K562 (cell line): ENCODE measurements around the gene KCNH2. TPM values are rescaled to one million over a fixed set of nuclear protein-coding genes. Genes with fewer than 3 reads are reported as not detected.

Experiments used
- CREB3 ChIP-seq: fragments of 450-650 bp; conservative IDR thresholded peaks from 2 replicates; pipeline ENCODE4 v1.6.1; 2016; ENCODE audit warnings: missing genetic modification characterization, low read depth, mild to moderate bottlenecking, missing compliant biosample characterization, moderate library complexity
- CXXC5 ChIP-seq: fragments of 250-450 bp; sonication (Bioruptor Pico); IDR thresholded peaks from 2 replicates; pipeline ENCODE4 v1.8.0; 2022; ENCODE audit warnings: inconsistent platforms, mild to moderate bottlenecking, moderate library complexity
- E2F1 ChIP-seq: sonication (generic); formaldehyde crosslinking; IDR thresholded peaks from 2 replicates; pipeline ENCODE4 v1.8.1; 2023; ENCODE audit warnings: mild to moderate bottlenecking, missing genetic modification reagents, moderate library complexity
- GTF2B ChIP-seq: IDR thresholded peaks from 2 replicates; pipeline ENCODE4 v1.6.1; 2011; ENCODE audit not compliant: insufficient read length; ENCODE audit errors: extremely low read depth
- NFE2L1 ChIP-seq: fragments of 450-650 bp; IDR thresholded peaks from 2 replicates; pipeline ENCODE4 v1.6.1; 2016; ENCODE audit warnings: missing genetic modification characterization, low read depth, mild to moderate bottlenecking, missing compliant biosample characterization, moderate library complexity, borderline replicate concordance
- POLR2B ChIP-seq: fragments of 450-650 bp; IDR thresholded peaks from 2 replicates; pipeline ENCODE4 v1.6.1; 2018; ENCODE audit warnings: low read depth; ENCODE audit not compliant: partially characterized antibody
- PPARD ChIP-seq: fragments of 250-450 bp; sonication (Bioruptor Pico); IDR thresholded peaks from 2 replicates; pipeline ENCODE4 v1.8.0; 2022; ENCODE audit warnings: inconsistent platforms, mild to moderate bottlenecking, moderate library complexity
- SAFB2 ChIP-seq: fragments of 200-400 bp; formaldehyde crosslinking; IDR thresholded peaks from 2 replicates; pipeline ENCODE4 v1.6.1; 2018; ENCODE audit warnings: borderline replicate concordance, low read length, low read depth, moderate library complexity; ENCODE audit not compliant: severe bottlenecking
- VEZF1 ChIP-seq: fragments of 200-800 bp; sonication (Bioruptor generic); IDR thresholded peaks from 2 replicates; pipeline ENCODE4 v1.6.1; 2017; ENCODE audit warnings: missing genetic modification characterization, missing compliant biosample characterization
- ZBED1 ChIP-seq: IDR thresholded peaks from 2 replicates; pipeline ENCODE4 v1.6.1; 2014
- ZBTB43 ChIP-seq: sonication (generic); formaldehyde crosslinking; IDR thresholded peaks from 2 replicates; pipeline ENCODE4 v1.8.0; 2023; ENCODE audit warnings: mild to moderate bottlenecking, missing genetic modification reagents
- ZBTB49 ChIP-seq: sonication (generic); formaldehyde crosslinking; IDR thresholded peaks from 2 replicates; pipeline ENCODE4 v1.8.0; 2022; ENCODE audit warnings: missing genetic modification reagents, mild to moderate bottlenecking, borderline replicate concordance
- ZC3H4 ChIP-seq: sonication (generic); formaldehyde crosslinking; IDR thresholded peaks from 2 replicates; pipeline ENCODE4 v1.9.0; 2021; ENCODE audit warnings: missing genetic modification reagents, borderline replicate concordance
- ZNF12 ChIP-seq: sonication (generic); formaldehyde crosslinking; IDR thresholded peaks from 2 replicates; pipeline ENCODE4 v1.4.0; 2020; ENCODE audit warnings: mild to moderate bottlenecking, missing genetic modification reagents
- ZNF282 ChIP-seq: sonication (generic); formaldehyde crosslinking; IDR thresholded peaks from 2 replicates; pipeline ENCODE4 v1.8.1; 2023; ENCODE audit warnings: missing genetic modification reagents
- ZNF766 ChIP-seq: fragments of 200-800 bp; sonication (Bioruptor generic); conservative IDR thresholded peaks from 2 replicates; pipeline ENCODE4 v1.6.1; 2016; ENCODE audit warnings: missing genetic modification characterization, missing compliant biosample characterization
- polyA plus RNA-seq, 8 experiments: library from polyadenylated mRNA; depleted of rRNA in 4 of 8; stranded (reverse) in 5 of 8; unstranded in 3 of 8; fragments of >200 nt; fragmentation: Nextera tagmentation in 2 of 8; fragmentation: Illumina TruSeq in 1 of 8; extraction: Ambion mirVana in 2 of 8; extraction: Trizol in 1 of 8; gene quantifications; 2 replicates each; pipeline versions ENCODE4 v1.2.1 to v1.2.3, GENCODE V29; 2011 to 2014; ENCODE audit warnings: inconsistent platforms in 1 of 8, missing spikeins in 1 of 8
- total RNA-seq, 7 experiments: library from RNA; depleted of rRNA in 6 of 7; stranded (reverse); fragments of >200 nt in 6 of 7; fragmentation: Illumina TruSeq in 2 of 7; extraction: Trizol in 2 of 7; gene quantifications; 2 replicates each; pipeline versions ENCODE4 v1.2.1 to v1.2.3, GENCODE V29; 2011 to 2021; ENCODE audit warnings: low replicate concordance in 1 of 7

KCNH2 gene
- total and polyA plus RNA-seq, 9 of the 15 experiments (the other 6 are each of a cell fraction or from before 2014, with no cell fraction given) = 18.1 to 368 (median 218) TPM

- TF ChIP-seq VEZF1 (CRISPR knock-in tag) (peak; percentile 22; the same call in 1 of the 2 replicates), ZNF766 (CRISPR knock-in tag) (peak; percentile 84), GTF2B (no peak), ZBED1 (no peak), ZC3H4 (no peak), ZNF282 (no peak), NFE2L1 (tag) (no peak), POLR2B (no peak), ZBTB43 (CRISPR knock-in tag) (no peak), CXXC5 (CRISPR knock-in tag) (peak; percentile 49), ZNF12 (CRISPR knock-in tag) (peak; percentile 17; the same call in 1 of the 2 replicates), ZBTB49 (no peak), CREB3 (tag) (no peak; the same call in 1 of the 2 replicates), SAFB2 (no peak), E2F1 (no peak), PPARD (CRISPR knock-in tag) (no peak)
Observed at GRCh38 chr7:150961510-150962289, 16.4 kb downstream of the KCNH2 start (continued).
